K562 (cell line): ENCODE measurements around the gene PDE5A. TPM values are rescaled to one million over a fixed set of nuclear protein-coding genes. Genes with fewer than 3 reads are reported as not detected.
A peak's percentile ranks its signal among the peaks of the same experiment; 100 is the strongest.
"Not testable (repeated sequence)": the region's sequence is repeated elsewhere in the genome, so short reads cannot be mapped to it uniquely, and the experiment has no call there.

ENCODE experiments used
- CEBPG ChIP-seq, 3 experiments: fragments of 200-800 bp in 1 of 3; sonication (Bioruptor generic) in 1 of 3; sonication (generic) in 1 of 3; formaldehyde crosslinking in 1 of 3; IDR thresholded peaks in 2 of 3; conservative IDR thresholded peaks in 1 of 3; 2 replicates each; pipeline versions ENCODE4 v1.6.1 to v1.8.0; 2016 to 2022; ENCODE audit warnings: missing compliant biosample characterization in 2 of 3, missing genetic modification characterization in 2 of 3, mild to moderate bottlenecking in 1 of 3, missing genetic modification reagents in 1 of 3
- CTBP1 ChIP-seq: fragments of 450-650 bp; IDR thresholded peaks from 2 replicates; pipeline ENCODE4 v1.6.1; 2016; ENCODE audit warnings: borderline replicate concordance
- GABPB1 ChIP-seq: sonication (generic); formaldehyde crosslinking; IDR thresholded peaks from 2 replicates; pipeline ENCODE4 v1.8.0; 2022; ENCODE audit warnings: mild to moderate bottlenecking, missing genetic modification reagents
- HCFC1 ChIP-seq: IDR thresholded peaks from 2 replicates; pipeline ENCODE4 v1.6.1; 2012; ENCODE audit warnings: low read depth, low read length, improper control_type of control experiment
- KDM5B ChIP-seq: fragments of 200-600 bp; sonication (generic); IDR thresholded peaks from 2 replicates; pipeline ENCODE4 v1.6.1; 2012; ENCODE audit warnings: low read depth, mild to moderate bottlenecking, moderate library complexity, low read length, control low read depth, inconsistent platforms; ENCODE audit not compliant: insufficient replicate concordance
- MNT ChIP-seq, 2 experiments: fragments of 450-650 bp; conservative IDR thresholded peaks; 2 replicates each; pipeline ENCODE4 v1.6.1; 2017; ENCODE audit warnings: mild to moderate bottlenecking in 2 of 2, moderate library complexity in 2 of 2
- MYNN ChIP-seq, 2 experiments: sonication (generic); formaldehyde crosslinking in 1 of 2; IDR thresholded peaks; 2 replicates each; pipeline versions ENCODE4 v1.5.0 to v1.6.1; 2016 to 2020; ENCODE audit warnings: antibody characterized with exemption in 1 of 2, missing genetic modification reagents in 1 of 2
- NONO ChIP-seq, 2 experiments: fragments of 200-400 bp in 1 of 2; fragments of 450-650 bp in 1 of 2; formaldehyde crosslinking in 1 of 2; IDR thresholded peaks; 2 replicates each; pipeline ENCODE4 v1.6.1; 2017; ENCODE audit warnings: low read depth in 2 of 2, mild to moderate bottlenecking in 2 of 2, moderate library complexity in 2 of 2, low read length in 1 of 2
- POLR2A ChIP-seq: fragments of 450-650 bp; conservative IDR thresholded peaks from 2 replicates; pipeline ENCODE4 v1.6.1; 2016
- SRF ChIP-seq, 2 experiments: fragments of 250-450, 450-650 bp in 1 of 2; sonication (Bioruptor Pico) in 1 of 2; sonication (generic) in 1 of 2; formaldehyde crosslinking; IDR thresholded peaks; 2 replicates each; pipeline versions ENCODE4 v1.5.0 to v1.5.1; 2020 to 2022; ENCODE audit warnings: mild to moderate bottlenecking in 1 of 2, missing genetic modification reagents in 1 of 2
- TARDBP ChIP-seq: fragments of 450-650 bp; IDR thresholded peaks from 2 replicates; pipeline ENCODE4 v1.6.1; 2016
- TEAD1 ChIP-seq, 2 experiments: fragments of 450-650 bp in 1 of 2; sonication (generic) in 1 of 2; formaldehyde crosslinking; IDR thresholded peaks; 2 replicates each; pipeline versions ENCODE4 v1.4.0 to v1.8.0; 2020 to 2022; ENCODE audit warnings: mild to moderate bottlenecking in 2 of 2, missing genetic modification reagents in 1 of 2
- TOE1 ChIP-seq, 2 experiments: fragments of 450-650 bp in 1 of 2; sonication (generic) in 1 of 2; formaldehyde crosslinking in 1 of 2; IDR thresholded peaks; 2 replicates each; pipeline versions ENCODE4 v1.7.1 to v1.8.0; 2016 to 2022; ENCODE audit warnings: borderline replicate concordance in 2 of 2, mild to moderate bottlenecking in 2 of 2, antibody characterized with exemption in 1 of 2, inconsistent platforms in 1 of 2, low read depth in 1 of 2, missing genetic modification reagents in 1 of 2, moderate library complexity in 1 of 2
- polyA plus RNA-seq, 8 experiments: library from polyadenylated mRNA; depleted of rRNA in 4 of 8; stranded (reverse) in 5 of 8; unstranded in 3 of 8; fragments of >200 nt; fragmentation: Nextera tagmentation in 2 of 8; fragmentation: Illumina TruSeq in 1 of 8; extraction: Ambion mirVana in 2 of 8; extraction: Trizol in 1 of 8; gene quantifications; 2 replicates each; pipeline versions ENCODE4 v1.2.1 to v1.2.3, GENCODE V29; 2011 to 2014; ENCODE audit warnings: inconsistent platforms in 1 of 8, missing spikeins in 1 of 8
- total RNA-seq, 7 experiments: library from RNA; depleted of rRNA in 6 of 7; stranded (reverse); fragments of >200 nt in 6 of 7; fragmentation: Illumina TruSeq in 2 of 7; extraction: Trizol in 2 of 7; gene quantifications; 2 replicates each; pipeline versions ENCODE4 v1.2.1 to v1.2.3, GENCODE V29; 2011 to 2021; ENCODE audit warnings: low replicate concordance in 1 of 7
- TF ChIP-seq, protein P1 (sequence below): fragments of 450-650 bp; IDR thresholded peaks from 2 replicates; pipeline ENCODE4 v1.6.1; 2014; ENCODE audit warnings: low read depth, mild to moderate bottlenecking, moderate library complexity, borderline replicate concordance
- TF ChIP-seq, protein P2 (sequence below): sonication (generic); formaldehyde crosslinking; IDR thresholded peaks from 2 replicates; pipeline ENCODE4 v1.8.1; 2023; ENCODE audit warnings: mild to moderate bottlenecking, missing genetic modification reagents

PDE5A gene
- total and polyA plus RNA-seq, 9 of the 15 experiments (the other 6 are each of a cell fraction or from before 2014, with no cell fraction given) = 0.07 to 1.9 (median 0.29) TPM

GRCh38 chr4:119454491-119455270 is 173.9 kb downstream of the PDE5A start (continued):
- peak; percentile 68 for TF ChIP-seq TOE1 (IDR thresholded peaks at IDR 0.05; ENCODE audit: borderline replicate concordance)
- TF ChIP-seq TOE1 (CRISPR knock-in tag; IDR thresholded peaks at IDR 0.05; ENCODE audit: borderline replicate concordance, low read depth) = peak; percentile 32; the same call in 1 of the 2 replicates
- TF ChIP-seq CTBP1 = peak; percentile 77
- peak; percentile 92 for TF ChIP-seq POLR2A
- TF ChIP-seq HCFC1 = peak; percentile 95
- TF ChIP-seq NONO (IDR thresholded peaks at IDR 0.05; ENCODE audit: low read depth in 2 of 2, low read length in 1 of 2) = peak; percentile 56 to 61; a peak in 1 of 4 replicates
- TF ChIP-seq, protein P1, sequence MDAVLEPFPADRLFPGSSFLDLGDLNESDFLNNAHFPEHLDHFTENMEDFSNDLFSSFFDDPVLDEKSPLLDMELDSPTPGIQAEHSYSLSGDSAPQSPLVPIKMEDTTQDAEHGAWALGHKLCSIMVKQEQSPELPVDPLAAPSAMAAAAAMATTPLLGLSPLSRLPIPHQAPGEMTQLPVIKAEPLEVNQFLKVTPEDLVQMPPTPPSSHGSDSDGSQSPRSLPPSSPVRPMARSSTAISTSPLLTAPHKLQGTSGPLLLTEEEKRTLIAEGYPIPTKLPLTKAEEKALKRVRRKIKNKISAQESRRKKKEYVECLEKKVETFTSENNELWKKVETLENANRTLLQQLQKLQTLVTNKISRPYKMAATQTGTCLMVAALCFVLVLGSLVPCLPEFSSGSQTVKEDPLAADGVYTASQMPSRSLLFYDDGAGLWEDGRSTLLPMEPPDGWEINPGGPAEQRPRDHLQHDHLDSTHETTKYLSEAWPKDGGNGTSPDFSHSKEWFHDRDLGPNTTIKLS = peak; percentile 95
- peak; percentile 75; the same call in 1 of the 2 replicates for TF ChIP-seq TARDBP
- peak; percentile 75 for TF ChIP-seq KDM5B
- TF ChIP-seq MYNN (IDR thresholded peaks at IDR 0.05) = peak; percentile 60; the same call in 1 of the 2 replicates
- not testable (repeated sequence) for TF ChIP-seq MYNN (CRISPR knock-in tag; IDR thresholded peaks at IDR 0.05); CEBPG (tag; conservative IDR thresholded peaks at IDR 0.05 in 1 of 2, IDR thresholded peaks at IDR 0.05 in 1 of 2)
- TF ChIP-seq GABPB1 (CRISPR knock-in tag) = peak; percentile 89
- TF ChIP-seq TEAD1 (CRISPR knock-in tag; IDR thresholded peaks at IDR 0.05) = peak in 1 of 2 experiments; percentile 73; a peak in 1 of 4 replicates
- peak in 1 of 2 experiments; percentile 60; a peak in 1 of 4 replicates for TF ChIP-seq SRF (CRISPR knock-in tag; IDR thresholded peaks at IDR 0.05)
- TF ChIP-seq, protein P2, sequence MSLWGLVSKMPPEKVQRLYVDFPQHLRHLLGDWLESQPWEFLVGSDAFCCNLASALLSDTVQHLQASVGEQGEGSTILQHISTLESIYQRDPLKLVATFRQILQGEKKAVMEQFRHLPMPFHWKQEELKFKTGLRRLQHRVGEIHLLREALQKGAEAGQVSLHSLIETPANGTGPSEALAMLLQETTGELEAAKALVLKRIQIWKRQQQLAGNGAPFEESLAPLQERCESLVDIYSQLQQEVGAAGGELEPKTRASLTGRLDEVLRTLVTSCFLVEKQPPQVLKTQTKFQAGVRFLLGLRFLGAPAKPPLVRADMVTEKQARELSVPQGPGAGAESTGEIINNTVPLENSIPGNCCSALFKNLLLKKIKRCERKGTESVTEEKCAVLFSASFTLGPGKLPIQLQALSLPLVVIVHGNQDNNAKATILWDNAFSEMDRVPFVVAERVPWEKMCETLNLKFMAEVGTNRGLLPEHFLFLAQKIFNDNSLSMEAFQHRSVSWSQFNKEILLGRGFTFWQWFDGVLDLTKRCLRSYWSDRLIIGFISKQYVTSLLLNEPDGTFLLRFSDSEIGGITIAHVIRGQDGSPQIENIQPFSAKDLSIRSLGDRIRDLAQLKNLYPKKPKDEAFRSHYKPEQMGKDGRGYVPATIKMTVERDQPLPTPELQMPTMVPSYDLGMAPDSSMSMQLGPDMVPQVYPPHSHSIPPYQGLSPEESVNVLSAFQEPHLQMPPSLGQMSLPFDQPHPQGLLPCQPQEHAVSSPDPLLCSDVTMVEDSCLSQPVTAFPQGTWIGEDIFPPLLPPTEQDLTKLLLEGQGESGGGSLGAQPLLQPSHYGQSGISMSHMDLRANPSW (CRISPR knock-in tag) = 0 out of 2 replicates have a peak, but pooled peaks have one; percentile 49
- peak; percentile 78 to 93 for TF ChIP-seq MNT (conservative IDR thresholded peaks at IDR 0.05)
- peak; percentile 5; the same call in 1 of the 2 replicates for TF ChIP-seq CEBPG (CRISPR knock-in tag; IDR thresholded peaks at IDR 0.05)
